Measurements from ENCODE around the gene IRF2BP2.

The IRF2BP2 gene

DNA sequence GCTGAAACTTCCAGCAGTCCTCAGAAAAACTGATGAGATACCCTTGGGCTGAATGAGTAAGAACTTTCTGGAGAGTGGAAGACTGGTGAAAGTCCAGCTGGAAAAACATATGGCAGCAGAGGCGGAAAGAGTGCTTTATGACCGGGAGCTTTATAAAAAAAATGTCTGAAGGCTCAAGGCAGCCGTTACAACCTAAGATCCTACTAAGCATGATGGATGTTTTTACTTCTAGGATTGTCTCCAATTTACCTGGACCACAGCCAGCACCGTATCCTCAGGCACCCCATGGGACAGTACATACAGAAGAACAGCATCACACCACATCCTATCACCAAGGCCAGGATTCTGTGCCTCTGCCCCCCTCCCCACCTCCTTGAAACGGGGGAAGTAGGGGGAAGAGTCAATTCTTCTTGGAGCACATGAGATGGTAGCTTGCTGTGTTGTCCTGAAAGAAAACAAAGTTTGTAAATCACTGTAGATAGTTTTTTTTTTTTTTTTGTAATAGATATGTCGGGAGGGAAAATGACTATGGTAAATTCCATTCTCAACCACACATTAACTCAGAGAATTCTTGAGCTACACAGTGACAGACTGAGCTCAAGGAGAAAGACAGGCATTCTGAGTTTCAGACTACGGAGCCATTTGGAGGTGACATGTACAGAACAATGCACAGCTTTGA, 11.8 kb upstream of the IRF2BP2 start:
- Histone ChIP-seq H3K4me3 (ENCODE audit: low read depth in 1 of 2, low read length in 2 of 2) (no peak overlapping the region), H3K27ac (ENCODE audit: low read length) (no peak overlapping the region), H4K20me1 (ENCODE audit: insufficient read depth, low read length) (no peaks in the 10 kb centered on the region), H3K27me3 (ENCODE audit: insufficient read depth, low read length, poor library complexity) (no peaks in the 10 kb centered on the region), H3K4me1 (ENCODE audit: insufficient read depth, low read length) (peaks cover 4% of the 10 kb centered on the region), H3K9me3 (ENCODE audit: insufficient read depth, low read length, severe bottlenecking) (no peaks in the 10 kb centered on the region), H2AFZ (ENCODE audit: low read depth, low read length) (no peak overlapping the region), H3K36me3 (ENCODE audit: insufficient read depth, low read length) (no peaks in the 10 kb centered on the region), H3K4me2 (ENCODE audit: insufficient read depth, low read length) (no peak overlapping the region), H3K9ac (ENCODE audit: low read depth, low read length) (no peak overlapping the region), H3K79me2 (ENCODE audit: insufficient read depth, low read length) (no peaks in the 10 kb centered on the region)
- TF ChIP-seq CTCF (IDR thresholded peaks at IDR 0.05; ENCODE audit: borderline replicate concordance, extremely low read depth, low read length, poor library complexity, severe bottlenecking) = no peak
- TF ChIP-seq EZH2 (IDR thresholded peaks at IDR 0.05; ENCODE audit: borderline replicate concordance, low read depth, low read length, severe bottlenecking) = no peak
- DNase-seq (no peak), ATAC-seq (ENCODE audit: insufficient read depth, low read depth) (no peak)

GRCh38 chr1:234621127-234621468, 11.1 kb upstream of the IRF2BP2 start:
- no peak overlapping the region for H3K4me3 ChIP-seq (ENCODE audit: low read depth in 1 of 2, low read length in 2 of 2)
- no peaks in the 10 kb centered on the region for H3K36me3 ChIP-seq (ENCODE audit: insufficient read depth, low read length)
- no peak for TF ChIP-seq EZH2 (IDR thresholded peaks at IDR 0.05; ENCODE audit: borderline replicate concordance, low read depth, low read length, severe bottlenecking)
- no peak for TF ChIP-seq CTCF (IDR thresholded peaks at IDR 0.05; ENCODE audit: borderline replicate concordance, extremely low read depth, low read length, poor library complexity, severe bottlenecking)
- DNase-seq (no peak), ATAC-seq (ENCODE audit: insufficient read depth, low read depth) (no peak)
- no peaks in the 10 kb centered on the region for H3K79me2 ChIP-seq (ENCODE audit: insufficient read depth, low read length)
- no peaks in the 10 kb centered on the region for H3K9me3 ChIP-seq (ENCODE audit: insufficient read depth, low read length, severe bottlenecking)
- no peak overlapping the region for H3K4me2 ChIP-seq (ENCODE audit: insufficient read depth, low read length)
- no peak overlapping the region for H2AFZ ChIP-seq (ENCODE audit: low read depth, low read length)
- peaks cover 10% of the 10 kb centered on the region for H3K4me1 ChIP-seq (ENCODE audit: insufficient read depth, low read length)
- no peak overlapping the region for H3K9ac ChIP-seq (ENCODE audit: low read depth, low read length)
- no peaks in the 10 kb centered on the region for H3K27me3 ChIP-seq (ENCODE audit: insufficient read depth, low read length, poor library complexity)
- H3K27ac ChIP-seq (ENCODE audit: low read length) = no peak overlapping the region
- H4K20me1 ChIP-seq (ENCODE audit: insufficient read depth, low read length) = no peaks in the 10 kb centered on the region

- no peak for DNase-seq
- Histone ChIP-seq H3K27ac (ENCODE audit: low read length) (no peak overlapping the region), H3K4me2 (ENCODE audit: insufficient read depth, low read length) (no peak overlapping the region), H2AFZ (ENCODE audit: low read depth, low read length) (no peak overlapping the region), H3K9me3 (ENCODE audit: insufficient read depth, low read length, severe bottlenecking) (no peaks in the 10 kb centered on the region), H3K27me3 (ENCODE audit: insufficient read depth, low read length, poor library complexity) (no peaks in the 10 kb centered on the region), H4K20me1 (ENCODE audit: insufficient read depth, low read length) (no peaks in the 10 kb centered on the region), H3K9ac (ENCODE audit: low read depth, low read length) (no peak overlapping the region), H3K4me3 (ENCODE audit: low read depth in 1 of 2, low read length in 2 of 2) (no peak overlapping the region), H3K4me1 (ENCODE audit: insufficient read depth, low read length) (peaks cover 10% of the 10 kb centered on the region), H3K36me3 (ENCODE audit: insufficient read depth, low read length) (no peaks in the 10 kb centered on the region), H3K79me2 (ENCODE audit: insufficient read depth, low read length) (no peaks in the 10 kb centered on the region)
- no peak for ATAC-seq (ENCODE audit: insufficient read depth, low read depth)
- TF ChIP-seq EZH2 (IDR thresholded peaks at IDR 0.05; ENCODE audit: borderline replicate concordance, low read depth, low read length, severe bottlenecking) (no peak), CTCF (IDR thresholded peaks at IDR 0.05; ENCODE audit: borderline replicate concordance, extremely low read depth, low read length, poor library complexity, severe bottlenecking) (no peak)
Observed at GRCh38 chr1:234620272-234621126, 10.5 kb upstream of the IRF2BP2 start.
